Measurements from ENCODE around the gene PTPRN2. TPM values are rescaled to one million over a fixed set of nuclear protein-coding genes. Genes with fewer than 3 reads are reported as not detected.

PTPRN2 gene
- polyA plus RNA-seq, 1 experiment = 0.02 TPM

GRCh38 chr7:157767506-157768197 is 820.0 kb downstream of the PTPRN2 start:
- ChIA-PET CTCF (no interaction called here), POLR2A (no interaction called here)
- Histone ChIP-seq H3K9me3 (ENCODE audit: control insufficient read depth, insufficient read depth, low read length) (peaks cover 92% of the 10 kb centered on the region), H3K4me3 (ENCODE audit: low read depth, low read length) (no peak overlapping the region), H3K27ac (ENCODE audit: low read depth, low read length) (no peak overlapping the region), H3K27me3 (ENCODE audit: control insufficient read depth, insufficient read depth, low read length) (no peaks in the 10 kb centered on the region)
- TF ChIP-seq, protein P1, sequence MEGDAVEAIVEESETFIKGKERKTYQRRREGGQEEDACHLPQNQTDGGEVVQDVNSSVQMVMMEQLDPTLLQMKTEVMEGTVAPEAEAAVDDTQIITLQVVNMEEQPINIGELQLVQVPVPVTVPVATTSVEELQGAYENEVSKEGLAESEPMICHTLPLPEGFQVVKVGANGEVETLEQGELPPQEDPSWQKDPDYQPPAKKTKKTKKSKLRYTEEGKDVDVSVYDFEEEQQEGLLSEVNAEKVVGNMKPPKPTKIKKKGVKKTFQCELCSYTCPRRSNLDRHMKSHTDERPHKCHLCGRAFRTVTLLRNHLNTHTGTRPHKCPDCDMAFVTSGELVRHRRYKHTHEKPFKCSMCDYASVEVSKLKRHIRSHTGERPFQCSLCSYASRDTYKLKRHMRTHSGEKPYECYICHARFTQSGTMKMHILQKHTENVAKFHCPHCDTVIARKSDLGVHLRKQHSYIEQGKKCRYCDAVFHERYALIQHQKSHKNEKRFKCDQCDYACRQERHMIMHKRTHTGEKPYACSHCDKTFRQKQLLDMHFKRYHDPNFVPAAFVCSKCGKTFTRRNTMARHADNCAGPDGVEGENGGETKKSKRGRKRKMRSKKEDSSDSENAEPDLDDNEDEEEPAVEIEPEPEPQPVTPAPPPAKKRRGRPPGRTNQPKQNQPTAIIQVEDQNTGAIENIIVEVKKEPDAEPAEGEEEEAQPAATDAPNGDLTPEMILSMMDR (IDR thresholded peaks at IDR 0.05; ENCODE audit: low read depth, low read length) = no peak
- no peak for DNase-seq (ENCODE audit: low read depth, low spot score)

- CTCF ChIA-PET = no interaction called here
Measured at GRCh38 chr7:157766098-157766497, 821.5 kb downstream of the PTPRN2 start.

GRCh38 chr7:157764946-157765537 is 822.6 kb downstream of the PTPRN2 start:
- POLR2A ChIA-PET = no interaction called here
- peaks cover 73% of the 10 kb centered on the region for H3K9me3 ChIP-seq (ENCODE audit: control insufficient read depth, insufficient read depth, low read length)
- no peaks in the 10 kb centered on the region for H3K27me3 ChIP-seq (ENCODE audit: control insufficient read depth, insufficient read depth, low read length)
- H3K27ac ChIP-seq (ENCODE audit: low read depth, low read length) = no peak overlapping the region
- no peak overlapping the region for H3K4me3 ChIP-seq (ENCODE audit: low read depth, low read length)
- no peak for DNase-seq (ENCODE audit: low read depth, low spot score)
- CTCF ChIA-PET = no interaction called here
- TF ChIP-seq, protein P1 (IDR thresholded peaks at IDR 0.05; ENCODE audit: low read depth, low read length) = no peak

More at GRCh38 chr7:157766098-157766497, 821.5 kb downstream of the PTPRN2 start:
- no peak for DNase-seq (ENCODE audit: low read depth, low spot score)
- peaks cover 78% of the 10 kb centered on the region for H3K9me3 ChIP-seq (ENCODE audit: control insufficient read depth, insufficient read depth, low read length)
- TF ChIP-seq, protein P1 (IDR thresholded peaks at IDR 0.05; ENCODE audit: low read depth, low read length) = no peak
- H3K27me3 ChIP-seq (ENCODE audit: control insufficient read depth, insufficient read depth, low read length) = no peaks in the 10 kb centered on the region
- H3K27ac ChIP-seq (ENCODE audit: low read depth, low read length) = no peak overlapping the region
- POLR2A ChIA-PET = no interaction called here
- no peak overlapping the region for H3K4me3 ChIP-seq (ENCODE audit: low read depth, low read length)

GRCh38 chr7:157764193-157764592 is 823.4 kb downstream of the PTPRN2 start:
- no peak overlapping the region for H3K4me3 ChIP-seq (ENCODE audit: low read depth, low read length)
- peaks cover 74% of the 10 kb centered on the region for H3K9me3 ChIP-seq (ENCODE audit: control insufficient read depth, insufficient read depth, low read length)
- no peak for DNase-seq (ENCODE audit: low read depth, low spot score)
- TF ChIP-seq, protein P1 (IDR thresholded peaks at IDR 0.05; ENCODE audit: low read depth, low read length) = no peak
- no peaks in the 10 kb centered on the region for H3K27me3 ChIP-seq (ENCODE audit: control insufficient read depth, insufficient read depth, low read length)
- CTCF ChIA-PET = no interaction called here
- no peak overlapping the region for H3K27ac ChIP-seq (ENCODE audit: low read depth, low read length)
- POLR2A ChIA-PET = no interaction called here

- Histone ChIP-seq H3K4me3 (ENCODE audit: low read depth, low read length) (no peak overlapping the region), H3K9me3 (ENCODE audit: control insufficient read depth, insufficient read depth, low read length) (peaks cover 75% of the 10 kb centered on the region), H3K27ac (ENCODE audit: low read depth, low read length) (no peak overlapping the region), H3K27me3 (ENCODE audit: control insufficient read depth, insufficient read depth, low read length) (no peaks in the 10 kb centered on the region)
- ChIA-PET POLR2A (no interaction called here), CTCF (no interaction called here)
- DNase-seq (ENCODE audit: low read depth, low spot score) = no peak
- TF ChIP-seq, protein P1 (IDR thresholded peaks at IDR 0.05; ENCODE audit: low read depth, low read length) = no peak
Measured at GRCh38 chr7:157763279-157764000, 824.2 kb downstream of the PTPRN2 start.
